HG02852 (cell line): ENCODE measurements around the gene TPRN.

Experiments used
- ATAC-seq: cut with Tn5 transposase; IDR thresholded peaks from one replicate; pipeline ENCODE4 v1.9.1; 2021; ENCODE audit warnings: mild to moderate bottlenecking, moderate library complexity; ENCODE audit not compliant: unreplicated experiment

Gene TPRN

DNA sequence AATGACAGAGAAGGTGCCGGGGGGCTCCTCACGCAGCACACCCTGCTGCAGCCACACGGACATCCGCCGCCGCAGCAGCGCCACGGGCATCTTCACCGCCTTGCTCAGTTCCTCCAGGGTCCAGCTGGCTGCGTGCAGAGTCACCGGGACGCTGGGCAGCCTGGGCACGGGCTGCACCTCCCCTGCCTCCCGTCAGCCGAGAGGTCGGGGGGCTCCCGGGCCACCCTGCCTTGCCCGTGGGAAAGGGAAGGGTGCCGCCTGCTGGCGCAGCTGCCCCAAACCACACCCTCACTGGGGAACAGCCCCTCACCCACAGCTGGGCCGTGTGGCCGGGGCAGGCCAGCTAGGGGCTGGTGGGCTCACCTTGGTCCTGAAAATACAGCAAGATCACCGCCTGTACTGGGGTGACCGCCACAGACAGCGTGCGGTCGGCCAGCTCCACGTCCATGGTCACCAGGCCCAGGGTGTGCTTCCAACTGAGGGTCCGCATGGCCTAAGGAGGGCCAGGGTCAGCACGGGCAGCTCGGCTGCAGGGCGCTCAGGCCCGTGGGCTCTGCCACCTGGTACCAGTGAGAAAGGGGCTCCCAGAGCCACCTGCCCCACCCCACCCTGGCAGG is 25.1 kb downstream of the TPRN start:
- no peak for ATAC-seq

DNA sequence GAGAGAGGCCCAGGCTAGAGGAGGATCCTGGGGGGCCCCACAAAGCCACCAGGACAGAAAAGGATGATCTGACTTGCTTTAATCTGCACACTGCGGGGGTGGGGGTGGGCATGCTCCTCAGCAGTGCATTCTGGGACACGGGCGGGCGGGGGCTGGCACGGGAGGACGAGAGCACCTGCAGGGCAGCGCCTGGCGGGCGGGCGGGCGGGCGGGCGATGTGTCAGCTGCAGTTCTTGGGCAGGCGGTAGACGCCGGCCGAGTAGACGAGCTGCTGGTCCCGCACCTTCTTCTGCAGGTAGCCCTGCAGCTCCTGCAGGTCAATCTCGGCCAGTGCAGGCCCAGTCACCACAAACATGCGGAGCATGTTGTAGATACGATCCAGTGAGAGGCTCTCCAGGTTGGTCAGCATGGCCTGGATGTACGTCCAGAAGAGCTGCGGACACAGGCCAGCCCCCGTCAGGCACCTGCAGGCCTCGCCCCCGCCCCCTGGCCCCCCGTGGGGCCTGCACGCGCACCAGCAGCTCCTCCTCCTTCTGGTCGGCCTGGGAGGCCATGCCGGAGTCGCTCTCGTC is 25.7 kb downstream of the TPRN start:
- no peak for ATAC-seq

GRCh38 chr9:137173796-137174664 is 26.5 kb downstream of the TPRN start:
- no peak for ATAC-seq

DNA sequence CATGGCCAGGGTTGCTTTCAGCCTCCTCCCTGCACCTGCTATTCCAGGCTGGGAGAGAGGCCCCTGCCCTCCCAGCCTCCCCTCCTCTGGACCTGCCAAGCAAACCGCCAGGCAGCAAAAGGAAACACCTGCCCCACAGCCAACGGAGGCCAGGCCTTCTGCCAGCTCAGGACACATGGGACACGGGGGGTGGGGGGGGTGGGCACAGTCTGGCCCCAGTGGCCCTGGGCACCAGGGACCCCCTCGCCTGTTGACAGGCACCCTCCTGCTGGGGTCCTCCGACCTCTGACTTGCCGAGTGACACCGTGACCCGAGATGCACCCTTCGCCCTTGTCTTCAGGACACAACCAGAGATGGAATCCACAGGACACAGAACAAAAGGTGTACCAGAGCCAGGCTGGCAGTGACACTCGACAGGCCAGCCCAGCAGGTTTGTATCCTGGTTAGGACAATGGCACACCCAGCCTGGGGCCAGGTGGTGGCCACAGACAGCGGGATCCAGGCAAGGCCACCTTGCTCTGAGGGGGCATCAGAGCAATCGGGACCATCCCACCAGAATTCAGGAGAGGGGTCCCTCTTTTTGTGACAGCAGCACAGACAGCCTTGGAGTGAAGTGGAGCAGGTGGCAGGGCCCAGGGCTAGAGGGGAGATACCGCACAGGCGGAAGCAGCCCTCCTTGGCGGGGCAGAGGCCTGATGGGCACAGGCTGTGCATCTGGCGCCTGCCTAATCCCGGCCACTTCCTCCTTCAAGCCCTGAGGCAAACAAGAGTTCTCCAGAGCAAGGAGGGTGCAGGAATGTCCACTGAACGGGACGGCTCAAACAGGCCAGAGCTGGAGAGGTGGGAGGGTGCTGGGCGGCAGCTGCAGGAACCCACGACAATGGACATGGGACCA is 27.4 kb downstream of the TPRN start:
- no peak for ATAC-seq

- no peak for ATAC-seq
Observed at GRCh38 chr9:137171149-137171900, 29.2 kb downstream of the TPRN start.

- no peak for ATAC-seq
Observed at GRCh38 chr9:137170486-137171148, 29.9 kb downstream of the TPRN start.

DNA sequence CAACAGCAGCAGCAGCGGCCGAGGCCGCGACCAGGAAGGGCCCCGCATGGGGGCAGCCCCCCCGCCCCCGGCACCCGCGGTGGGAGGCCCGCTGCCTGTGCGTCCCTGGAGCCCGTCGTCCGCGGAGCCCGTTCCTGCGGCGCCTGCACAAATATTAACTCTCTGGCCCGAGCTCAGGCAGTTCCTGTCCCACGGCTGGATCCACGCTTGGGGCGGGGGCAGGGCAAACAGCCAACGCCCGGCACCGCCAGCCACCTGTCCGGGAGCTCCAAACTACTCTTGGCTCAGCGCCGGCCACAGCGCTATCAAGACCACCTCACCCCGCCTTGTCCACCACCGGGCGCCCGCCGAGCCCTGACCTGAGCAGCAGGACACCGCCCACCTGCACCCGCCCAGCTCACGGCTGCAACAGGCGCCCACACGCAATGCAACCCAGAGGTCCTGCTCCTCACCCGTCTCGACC is 30.6 kb downstream of the TPRN start, which contains the start of gene LRRC26:
Gene LRRC26 (minus strand): TSS at position 156 of the 463 bp plus-strand sequence. CDS start 108 bp downstream, at position 48.
- ATAC-seq, result no peak

DNA sequence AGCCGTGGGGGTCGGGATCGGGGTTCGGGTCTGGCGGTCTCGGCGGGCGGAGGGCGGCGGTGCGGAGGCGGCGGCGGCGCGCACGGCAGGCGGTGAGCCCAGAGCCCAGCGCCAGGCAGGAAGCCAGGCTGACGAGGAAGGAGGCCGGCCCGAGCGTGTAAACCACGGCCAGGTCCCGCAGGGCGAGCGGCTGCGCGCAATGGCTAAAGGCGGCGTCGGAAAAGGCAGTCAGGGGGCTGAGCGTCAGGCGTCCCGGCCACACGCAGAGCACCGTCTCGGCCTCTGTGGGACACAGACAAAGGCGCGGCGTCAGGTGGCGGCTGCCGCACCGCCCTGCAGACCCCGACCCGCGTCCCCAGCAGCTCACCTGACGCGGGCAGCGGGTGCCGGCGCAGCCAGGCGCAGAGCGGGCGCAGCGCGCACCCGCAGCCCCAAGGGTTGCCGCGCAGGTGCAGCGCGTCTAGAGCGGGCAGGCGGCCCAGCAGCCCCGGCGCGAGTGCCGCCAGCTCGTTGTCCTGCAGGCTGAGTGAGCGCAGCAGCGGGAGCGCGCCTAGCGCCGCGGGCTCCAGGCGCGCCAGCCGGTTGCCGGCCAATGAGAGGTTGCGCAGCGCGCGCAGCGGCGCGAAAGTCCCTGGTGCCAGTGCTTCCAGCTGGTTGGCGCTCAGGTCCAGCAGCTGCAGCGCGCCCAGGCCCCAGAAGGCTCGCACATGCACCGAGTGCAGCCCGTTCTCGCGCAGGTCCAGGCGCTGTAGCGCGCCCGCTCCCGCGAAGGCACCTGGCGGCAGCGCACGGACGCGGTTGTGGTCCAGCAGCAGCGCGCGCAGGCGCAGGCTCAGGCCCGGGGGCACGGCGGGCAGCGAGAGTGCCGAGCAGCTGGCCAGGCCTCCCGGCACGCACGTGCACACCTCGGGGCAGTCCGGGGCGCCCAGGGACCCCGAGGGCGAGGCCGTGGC is 31.4 kb downstream of the TPRN start:
- ATAC-seq, result no peak

GRCh38 chr9:137168573-137168903 is 32.0 kb downstream of the TPRN start:
- no peak for ATAC-seq

- ATAC-seq, result no peak
Observed at GRCh38 chr9:137167747-137168572, 32.6 kb downstream of the TPRN start.

GRCh38 chr9:137167277-137167746 is 33.2 kb downstream of the TPRN start:
- ATAC-seq, result no peak

DNA sequence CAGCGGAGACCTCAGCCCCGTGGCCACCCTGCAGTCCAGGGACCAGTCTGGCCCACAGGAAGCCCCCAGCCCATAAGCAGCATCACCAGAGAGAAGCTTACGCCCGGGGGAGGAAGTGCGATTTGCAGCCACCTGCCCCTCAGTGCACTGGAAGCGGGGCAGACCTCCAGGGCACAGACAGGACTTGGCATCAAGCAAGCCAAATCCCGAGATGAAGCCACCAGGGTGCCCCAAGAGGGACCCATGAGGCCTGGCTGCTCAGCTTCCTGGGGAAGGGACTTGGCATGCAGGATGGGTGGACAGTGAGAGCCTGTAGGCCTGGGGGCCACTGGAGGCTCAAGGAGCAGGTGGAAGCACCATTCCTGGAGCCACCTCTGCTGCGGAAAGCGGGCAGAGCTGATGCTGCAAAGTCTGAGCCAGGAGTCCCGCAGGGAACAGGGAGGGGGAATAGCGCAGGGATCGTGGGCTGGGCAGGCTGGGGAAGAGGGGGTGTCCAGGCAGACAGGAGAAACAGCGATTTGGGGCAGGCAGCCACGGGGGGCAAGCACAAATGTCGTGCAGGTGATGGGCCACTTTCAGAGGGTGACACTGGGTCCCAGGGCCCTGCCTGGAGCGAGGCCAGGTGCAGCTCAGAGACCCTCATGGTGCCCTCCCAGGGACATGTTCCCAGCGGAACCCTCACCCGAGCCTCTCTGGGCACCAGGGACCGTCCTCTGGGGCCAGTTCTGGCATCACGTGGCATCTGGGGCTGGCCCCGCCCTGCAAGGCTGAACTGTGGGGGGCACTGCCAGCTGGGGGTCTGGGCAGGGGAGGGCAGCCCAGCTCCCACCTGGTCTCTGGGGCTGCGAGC is 33.9 kb downstream of the TPRN start:
- no peak for ATAC-seq

GRCh38 chr9:137165250-137165836 is 35.2 kb downstream of the TPRN start:
- no peak for ATAC-seq

- no peak for ATAC-seq
Observed at GRCh38 chr9:137164370-137165249, 35.9 kb downstream of the TPRN start.

- no peak for ATAC-seq
Observed at GRCh38 chr9:137163805-137164204, 36.7 kb downstream of the TPRN start.
